K562 treated with DMSO at 1 percent for 24 hours (cell line): Measurements from ENCODE around the gene CCDC117. TPM values are rescaled to one million over a fixed set of nuclear protein-coding genes. Genes with fewer than 3 reads are reported as not detected.

ENCODE experiments used
- total RNA-seq: library from RNA; unstranded; fragments of 300-600 nt; gene quantifications from 2 replicates; pipeline ENCODE4 v1.2.3, GENCODE V29; 2022; ENCODE audit warnings: low read depth; ENCODE audit not compliant: insufficient read depth

CCDC117 gene, protein sequence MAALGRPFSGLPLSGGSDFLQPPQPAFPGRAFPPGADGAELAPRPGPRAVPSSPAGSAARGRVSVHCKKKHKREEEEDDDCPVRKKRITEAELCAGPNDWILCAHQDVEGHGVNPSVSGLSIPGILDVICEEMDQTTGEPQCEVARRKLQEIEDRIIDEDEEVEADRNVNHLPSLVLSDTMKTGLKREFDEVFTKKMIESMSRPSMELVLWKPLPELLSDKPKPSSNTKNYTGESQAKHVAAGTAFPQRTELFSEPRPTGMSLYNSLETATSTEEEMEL
- 14.3 and 16.0 TPM in 2 replicates for total RNA-seq

DNA sequence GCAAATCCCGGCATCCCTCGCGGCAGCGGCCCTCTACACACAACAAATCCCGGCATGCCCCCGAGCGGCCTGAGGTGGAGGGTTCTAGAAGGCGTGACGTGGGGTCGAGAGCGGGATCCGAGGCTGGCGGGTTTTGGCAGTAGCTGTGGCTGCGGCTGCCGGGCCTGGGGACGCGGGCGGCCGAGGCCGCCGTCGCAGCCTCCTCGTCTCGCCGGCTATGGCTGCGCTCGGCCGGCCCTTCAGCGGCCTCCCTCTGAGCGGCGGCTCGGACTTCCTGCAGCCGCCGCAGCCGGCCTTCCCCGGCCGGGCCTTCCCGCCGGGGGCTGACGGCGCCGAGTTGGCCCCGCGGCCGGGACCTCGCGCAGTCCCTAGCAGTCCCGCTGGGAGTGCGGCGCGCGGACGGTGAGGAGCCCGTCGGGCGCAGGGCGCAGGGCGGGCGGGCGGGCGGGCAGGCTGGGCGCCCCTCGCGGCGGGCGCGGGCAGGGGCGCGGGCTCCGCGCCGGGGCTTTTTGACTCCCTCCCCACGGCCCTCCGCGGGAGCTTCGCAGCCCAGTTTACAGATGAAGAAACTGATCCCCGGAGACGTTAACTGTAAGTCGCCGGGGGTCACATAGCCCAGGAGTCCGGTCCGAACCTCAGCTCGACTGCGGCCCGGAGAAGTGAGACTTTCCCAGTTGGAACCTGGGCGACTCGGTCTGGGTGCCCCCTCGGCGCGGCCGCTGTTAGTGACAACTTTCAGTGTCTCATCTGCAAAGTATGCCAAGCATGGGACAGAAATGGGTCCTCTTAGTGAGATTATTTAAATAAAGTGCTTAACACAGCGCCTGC lies at the start of gene CCDC117:
Gene CCDC117 (plus strand): TSS at position 63 of the 828 bp plus-strand sequence. CDS start 155 bp downstream, at position 218.

DNA sequence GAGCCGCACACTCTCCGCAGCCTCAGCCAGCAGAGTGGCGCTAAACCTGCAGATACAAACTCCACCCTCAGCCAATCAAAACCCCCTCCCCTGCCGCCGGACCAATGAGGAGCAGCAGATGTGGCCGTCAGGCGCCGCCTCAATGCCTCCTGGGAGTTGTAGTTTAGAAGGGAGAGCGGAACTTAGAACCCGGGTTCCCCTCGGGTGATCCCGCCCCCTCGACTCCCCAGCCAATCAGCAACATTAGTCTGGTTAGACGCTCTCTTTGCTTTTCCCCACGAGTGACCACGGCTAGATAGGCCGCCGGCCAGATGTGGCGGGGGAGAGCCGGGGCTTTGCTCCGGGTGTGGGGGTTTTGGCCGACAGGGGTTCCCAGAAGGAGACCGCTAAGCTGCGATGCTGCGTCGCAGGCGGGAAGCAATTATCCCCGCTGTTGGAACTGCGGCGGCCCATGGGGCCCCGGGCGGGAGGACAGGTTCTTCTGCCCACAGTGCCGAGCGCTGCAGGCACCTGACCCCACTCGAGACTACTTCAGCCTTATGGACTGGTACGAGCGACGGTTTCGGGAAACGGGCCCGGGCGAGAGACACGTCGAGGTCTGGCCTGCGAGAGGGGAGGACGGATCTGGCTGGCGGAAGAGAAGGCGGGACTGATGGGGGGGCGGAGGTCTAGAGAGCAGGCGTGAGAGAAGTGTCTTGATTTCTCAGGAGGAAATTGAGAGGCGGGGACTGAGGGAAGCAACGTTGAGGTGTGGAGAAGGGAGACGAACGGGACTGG lies 30.5 kb upstream of the CCDC117 start, which contains the start of the genes CHEK2 and HSCB:
Gene CHEK2 (minus strand): TSS at position 36 of the 777 bp plus-strand sequence. CDS start 7,099 bp downstream, outside the sequence.
Gene HSCB (plus strand): TSS at position 255 of the 777 bp plus-strand sequence. CDS start 57 bp downstream, at position 312.

DNA sequence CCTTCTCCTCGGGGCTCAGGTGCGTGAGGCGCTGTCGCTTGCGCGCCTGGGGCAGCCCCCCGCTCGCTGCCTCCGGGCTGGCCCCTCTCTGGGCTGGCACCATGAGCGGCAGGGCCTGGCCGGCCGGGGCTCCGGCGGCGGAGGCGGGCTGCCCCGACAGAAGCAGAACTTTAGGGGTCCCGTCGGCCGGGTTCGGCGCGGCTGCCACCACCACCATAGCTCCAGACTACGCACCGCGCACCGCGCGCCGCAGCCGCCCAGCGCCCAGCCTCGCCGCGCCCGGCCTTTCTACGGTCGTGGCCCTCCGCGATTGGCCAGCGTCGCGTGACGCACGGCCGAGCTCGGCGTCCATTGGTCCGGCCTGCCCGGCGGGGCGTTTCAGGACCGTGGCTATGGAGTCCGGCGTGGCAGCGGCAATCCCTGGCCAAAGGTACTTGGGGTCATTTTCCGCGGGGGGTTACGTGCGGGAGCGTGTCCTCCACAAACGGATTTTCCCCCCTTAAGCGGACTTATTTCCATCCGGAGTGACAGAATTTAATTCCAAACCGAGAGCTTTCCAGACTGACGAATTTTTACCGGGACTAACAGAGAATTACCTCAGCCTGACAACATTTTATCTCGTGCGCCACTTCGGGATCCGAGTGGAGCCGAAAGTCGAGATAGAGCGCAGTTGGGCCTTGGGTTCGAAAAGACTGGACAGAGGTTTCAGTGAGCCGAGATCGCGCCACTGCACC lies 28.0 kb downstream of the CCDC117 start, which contains the start of gene XBP1:
Gene XBP1 (minus strand): TSS at position 262 of the 734 bp plus-strand sequence.

Other genes starting within 250 kb of the CCDC117 start
- gene TTC28, start 92.9 kb upstream of the CCDC117 start, total RNA-seq = 13.4 and 21.5 TPM in 2 replicates
- gene CHEK2, start 30.9 kb upstream of the CCDC117 start, total RNA-seq = 52.0 and 52.1 TPM in 2 replicates
- 10.0 and 12.6 TPM in 2 replicates for gene HSCB, start 30.7 kb upstream of the CCDC117 start, total RNA-seq
- 148 and 162 TPM in 2 replicates for gene XBP1, start 27.9 kb downstream of the CCDC117 start, total RNA-seq
- 3.6 and 4.3 TPM in 2 replicates for gene ZNRF3, start 110.9 kb downstream of the CCDC117 start, total RNA-seq